ENCODE data around the gene SYT14. TPM values are rescaled to one million over a fixed set of nuclear protein-coding genes. Genes with fewer than 3 reads are reported as not detected.

Gene SYT14
- total and polyA plus RNA-seq, 11 donors: not detected

GRCh38 chr1:210074904-210075303 lies 136.9 kb downstream of the SYT14 start:
- WGBS, 4 donors: 81 to 85% (median 85%) methylated on average over 16 of the region's 16 CpGs
- H3K27me3 ChIP-seq: no peaks in the 10 kb centered on the region
- ATAC-seq (no peak), DNase-seq (no peak)
- intact Hi-C loops (cut with DNase I): no loop called here
- H3K9me3 ChIP-seq: peaks cover 0 to 3% (median 0%) of the 10 kb centered on the region in 12 donors
- H3K36me3 ChIP-seq: no peaks in the 10 kb centered on the region
- no peaks in the 10 kb centered on the region for H3K4me1 ChIP-seq
- H3K4me3 ChIP-seq: no peak overlapping the region
- TF ChIP-seq CTCF (IDR thresholded peaks at IDR 0.05) (no peak), POLR2A (IDR thresholded peaks at IDR 0.05) (no peak)
- H3K27ac ChIP-seq: no peak overlapping the region

- 57 to 65% (median 59%) methylated on average over 3 of the region's 3 CpGs for WGBS, 4 donors
- Histone ChIP-seq H3K4me1 (no peaks in the 10 kb centered on the region), H3K4me3 (no peak overlapping the region), H3K27ac (no peak overlapping the region), H3K9me3 (peaks cover 0 to 3% (median 0%) of the 10 kb centered on the region in 12 donors), H3K27me3 (no peaks in the 10 kb centered on the region), H3K36me3 (no peaks in the 10 kb centered on the region)
- intact Hi-C loops (cut with DNase I): no loop called here
- no peak for TF ChIP-seq POLR2A (IDR thresholded peaks at IDR 0.05)
- no peak for TF ChIP-seq CTCF (IDR thresholded peaks at IDR 0.05)
- no peak for ATAC-seq
- no peak for DNase-seq
Observed at GRCh38 chr1:210076620-210077019, 138.6 kb downstream of the SYT14 start.

- Histone ChIP-seq H3K4me3 (no peak overlapping the region), H3K4me1 (no peaks in the 10 kb centered on the region), H3K27me3 (no peaks in the 10 kb centered on the region), H3K27ac (no peak overlapping the region), H3K36me3 (no peaks in the 10 kb centered on the region), H3K9me3 (peaks cover 0 to 3% (median 0%) of the 10 kb centered on the region in 12 donors)
- ATAC-seq (no peak), DNase-seq (no peak)
- intact Hi-C loops (cut with DNase I): no loop called here
- TF ChIP-seq CTCF (IDR thresholded peaks at IDR 0.05) (no peak), POLR2A (IDR thresholded peaks at IDR 0.05) (no peak)
Observed at GRCh38 chr1:210081494-210081893, 143.5 kb downstream of the SYT14 start.

- TF ChIP-seq POLR2A (IDR thresholded peaks at IDR 0.05) (no peak), CTCF (IDR thresholded peaks at IDR 0.05) (no peak)
- Histone ChIP-seq H3K4me1 (no peaks in the 10 kb centered on the region), H3K27me3 (no peaks in the 10 kb centered on the region), H3K27ac (no peak overlapping the region), H3K36me3 (no peaks in the 10 kb centered on the region), H3K4me3 (no peak overlapping the region), H3K9me3 (peaks cover 0 to 7% (median 0%) of the 10 kb centered on the region in 12 donors)
- no peak for ATAC-seq
- intact Hi-C loops (cut with DNase I): no loop called here
- WGBS, 4 donors: 52 to 66% (median 59%) methylated on average over 1 of the region's 1 CpG
- no peak for DNase-seq
Observed at GRCh38 chr1:210085359-210085758, 147.3 kb downstream of the SYT14 start.

Data from heart left ventricle (tissue), 16 donors.